GM18870 (cell line): ENCODE measurements around the gene KLK13.

Experiments used
- ATAC-seq: cut with Tn5 transposase; IDR thresholded peaks from one replicate; pipeline ENCODE4 v1.9.1; 2021; ENCODE audit warnings: moderate library complexity; ENCODE audit not compliant: unreplicated experiment

Gene KLK13

DNA sequence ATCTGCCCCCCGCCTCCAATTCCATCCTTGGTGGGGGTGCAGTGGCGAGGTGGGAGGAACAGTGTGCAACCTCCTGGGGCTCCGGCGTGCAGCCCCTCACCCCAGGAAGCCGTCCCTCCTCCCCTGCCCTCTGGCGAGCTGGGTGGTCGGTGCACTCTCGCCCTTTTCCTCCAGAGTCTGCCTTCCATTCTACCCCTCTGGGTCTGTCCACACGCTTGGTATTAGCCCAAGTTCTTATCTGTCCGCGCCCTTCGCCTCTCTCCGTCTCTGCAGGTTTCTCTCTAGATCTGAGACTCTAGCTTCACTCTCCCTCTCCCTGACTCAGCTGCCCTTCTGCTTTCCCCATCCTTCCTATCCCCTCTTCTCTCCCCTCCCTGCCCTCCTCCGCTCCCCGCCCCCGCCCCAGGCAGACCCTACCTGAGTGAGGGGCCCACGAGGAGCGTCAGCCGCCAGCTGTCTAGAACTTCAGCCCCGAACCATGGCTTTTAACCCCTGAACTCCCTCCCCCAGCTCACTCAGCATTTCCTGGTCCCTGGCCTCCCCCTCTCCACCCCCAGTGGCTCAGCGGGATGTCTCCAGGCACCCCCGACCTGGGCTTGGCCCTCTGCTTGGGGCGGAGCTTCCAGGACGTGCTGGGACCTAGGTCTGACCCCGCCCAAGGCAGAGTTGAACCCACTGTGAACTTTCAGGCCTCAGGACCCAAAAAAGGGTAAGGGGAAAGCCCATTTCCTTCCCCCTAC lies 499 bp upstream of the KLK13 start:
- ATAC-seq, result no peak

DNA sequence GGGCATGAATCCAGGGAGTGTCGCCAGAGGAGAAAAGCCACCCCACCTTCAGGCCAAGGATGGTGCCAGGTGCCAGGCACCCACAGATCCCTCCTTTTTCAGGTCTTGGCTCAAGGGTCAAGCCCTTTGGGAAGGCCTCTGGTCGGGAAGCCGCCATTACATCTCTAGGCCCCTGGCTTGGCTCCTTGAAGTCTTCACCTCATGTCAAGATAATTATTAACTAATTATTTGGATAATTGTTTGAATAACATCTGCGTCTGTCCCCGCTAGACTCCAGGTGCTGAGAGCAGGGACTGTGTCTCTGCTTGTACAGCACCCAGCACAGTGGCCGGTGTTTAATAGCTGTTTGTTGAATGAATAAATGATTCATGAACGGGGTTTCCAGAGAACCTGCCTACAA lies 1.2 kb downstream of the KLK13 start:
- ATAC-seq, result no peak

DNA sequence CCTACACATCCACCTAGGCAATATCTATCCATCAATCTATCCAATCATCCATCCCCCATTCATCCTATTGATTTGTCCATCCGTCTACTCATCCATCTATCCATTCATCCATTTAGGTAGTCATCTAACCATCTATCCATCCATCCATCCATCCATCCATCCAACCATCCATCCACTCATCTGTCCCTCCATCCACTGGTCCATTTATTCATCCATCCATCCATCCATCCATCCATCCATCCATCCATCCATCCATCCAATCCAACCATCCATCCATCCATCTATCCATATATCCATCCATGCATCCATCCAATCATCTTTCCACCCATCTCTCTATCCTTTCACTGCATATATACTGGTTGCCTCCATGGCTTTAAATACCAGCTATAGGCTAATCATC lies 3.9 kb downstream of the KLK13 start:
- ATAC-seq, result no peak

DNA sequence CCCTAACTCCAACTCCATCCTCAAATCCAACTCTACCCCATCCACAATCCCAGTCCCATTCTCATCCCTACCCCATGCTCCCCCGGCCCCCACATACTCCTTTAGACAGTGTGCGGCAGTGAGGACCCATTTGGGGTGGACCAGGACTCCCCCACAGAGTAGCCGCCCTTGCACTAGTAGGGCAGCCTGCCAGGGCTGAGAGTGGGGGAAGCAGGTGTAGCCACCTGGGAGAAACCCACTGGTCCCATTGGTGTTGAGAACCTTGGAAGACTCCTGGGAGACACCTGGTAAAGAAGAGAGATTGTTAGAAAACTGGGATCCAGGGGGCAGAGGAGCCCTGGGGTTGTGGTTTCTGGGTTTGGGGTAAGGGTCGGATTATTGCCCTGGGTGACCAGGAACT lies 4.6 kb downstream of the KLK13 start:
- ATAC-seq, result no peak

DNA sequence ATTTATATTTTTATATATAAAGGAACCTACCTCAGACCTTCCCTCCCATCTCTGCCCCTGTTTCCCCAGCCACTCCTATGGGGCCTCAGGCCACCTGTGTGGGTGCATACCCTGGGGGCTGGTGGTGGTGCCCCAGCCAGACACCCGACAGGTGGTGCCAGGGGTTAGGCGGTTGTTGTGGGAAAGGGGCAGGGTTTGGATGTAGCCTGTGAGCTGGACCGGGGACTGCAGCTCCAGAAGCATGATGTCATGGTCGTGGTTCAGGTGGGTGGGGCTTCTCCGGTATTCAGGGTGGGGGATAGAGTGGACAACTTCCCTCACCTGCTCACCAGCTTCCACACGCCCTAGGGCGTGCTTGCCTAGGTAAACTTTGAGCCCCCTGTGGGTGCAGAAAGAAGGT lies 5.2 kb downstream of the KLK13 start:
- no peak for ATAC-seq

DNA sequence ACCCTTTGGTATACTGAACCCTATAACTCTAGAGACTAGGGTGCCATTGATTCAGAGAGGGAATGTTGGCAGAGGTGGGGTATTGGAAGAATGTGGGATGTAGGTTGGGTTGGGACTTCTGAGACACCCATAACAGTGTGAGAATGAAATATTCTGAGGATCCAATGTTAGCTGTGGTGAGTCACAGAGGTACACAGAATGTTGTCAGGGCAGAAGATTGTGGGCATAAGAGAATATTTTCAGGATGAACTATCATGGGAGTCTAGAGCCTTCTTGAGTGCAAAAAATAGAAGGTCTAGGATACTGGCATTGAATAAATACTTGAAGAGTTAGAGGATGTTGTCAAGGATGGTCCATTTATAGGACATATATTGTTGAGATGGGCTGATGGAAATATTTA lies 9.0 kb downstream of the KLK13 start:
- no peak for ATAC-seq

DNA sequence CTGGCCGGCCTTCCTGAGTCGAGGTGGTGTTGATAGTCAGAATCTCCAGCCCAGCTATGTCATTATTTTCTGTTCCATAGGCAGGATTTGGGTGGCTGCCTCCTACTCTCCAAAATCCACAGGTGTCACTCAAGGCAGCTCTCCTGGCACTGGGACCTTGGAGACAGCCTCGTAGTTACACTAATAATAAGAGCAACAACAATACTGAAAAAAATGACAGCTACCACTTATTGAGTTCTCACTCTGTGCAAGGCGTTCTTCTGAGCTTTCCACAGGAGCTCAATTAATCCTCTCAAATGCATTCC lies 17.9 kb downstream of the KLK13 start:
- ATAC-seq, result no peak

DNA sequence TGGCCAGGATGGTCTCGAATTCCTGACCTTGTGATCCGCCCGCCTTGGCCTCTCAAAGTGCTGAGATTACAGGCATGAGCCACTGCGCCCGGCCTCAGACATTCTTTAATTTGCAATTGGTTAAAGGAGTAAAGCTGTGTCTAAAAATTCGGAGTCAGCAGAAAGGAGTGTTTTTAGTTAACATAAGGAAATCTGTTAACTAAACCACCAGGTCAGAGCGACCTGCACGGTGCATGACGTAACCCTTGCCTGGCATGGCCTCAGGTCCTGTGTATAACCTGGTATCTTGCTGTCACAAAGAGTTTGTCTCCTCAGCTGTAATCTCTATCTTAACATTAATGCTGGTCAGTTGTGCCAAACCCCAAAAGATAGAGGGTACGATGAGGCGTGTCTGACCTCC lies 20.6 kb downstream of the KLK13 start:
- no peak for ATAC-seq

DNA sequence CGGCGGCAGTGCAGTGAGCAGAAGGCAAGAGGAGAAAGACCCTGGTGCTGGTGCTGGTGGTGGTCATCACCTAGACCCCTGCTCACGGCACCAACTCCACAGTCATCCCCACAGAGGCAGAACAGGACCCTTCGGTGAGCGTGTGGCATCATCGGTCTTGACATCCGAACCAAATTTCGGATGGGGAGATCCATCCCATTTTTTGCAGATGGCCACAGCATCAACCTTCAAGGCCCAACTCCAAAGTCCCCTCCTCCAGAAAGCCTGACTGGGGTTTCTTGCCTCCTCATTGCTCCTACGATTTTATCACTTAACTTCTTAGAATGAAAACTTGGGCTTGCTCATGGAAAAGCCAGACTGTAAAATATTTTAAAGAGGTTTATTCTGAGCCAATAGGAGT lies 21.4 kb downstream of the KLK13 start:
- ATAC-seq, result no peak

DNA sequence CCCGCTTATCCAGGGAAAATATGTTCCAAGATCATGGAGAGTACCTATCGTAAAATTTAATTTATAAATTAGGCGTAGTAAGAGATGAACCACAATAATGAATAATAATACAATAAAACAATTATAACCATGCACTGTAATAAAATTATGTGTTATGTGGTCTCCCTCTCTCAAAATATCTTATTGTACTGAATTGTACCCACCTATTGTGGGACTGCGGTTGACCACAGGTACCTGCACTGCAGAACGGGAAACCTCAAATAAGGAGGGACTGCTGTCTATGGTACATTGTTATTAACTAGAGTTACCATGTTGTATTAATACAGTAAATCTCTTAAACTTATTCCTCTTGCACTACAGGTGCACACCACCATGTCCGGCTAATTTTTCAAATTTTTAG lies 24.7 kb downstream of the KLK13 start:
- ATAC-seq, result no peak

DNA sequence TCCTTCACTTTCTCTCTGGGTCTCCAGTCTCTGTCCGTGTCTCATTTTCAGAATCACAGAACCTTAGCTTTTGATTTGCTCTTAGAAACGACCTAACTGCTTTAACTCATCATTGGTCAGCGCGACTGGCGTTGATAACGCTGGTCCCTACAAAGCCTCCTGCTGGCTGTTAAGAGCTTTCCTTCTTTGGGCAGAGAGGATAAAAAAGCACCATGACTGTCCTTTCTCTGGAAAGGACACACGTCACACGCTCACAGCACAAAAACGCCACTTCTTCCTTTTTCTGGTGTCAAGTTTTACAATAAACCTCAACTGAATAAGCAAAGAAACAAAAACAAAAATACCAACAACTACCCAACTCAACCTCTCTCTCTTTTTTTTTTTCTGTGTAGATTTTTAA lies 28.4 kb downstream of the KLK13 start:
- no peak for ATAC-seq

DNA sequence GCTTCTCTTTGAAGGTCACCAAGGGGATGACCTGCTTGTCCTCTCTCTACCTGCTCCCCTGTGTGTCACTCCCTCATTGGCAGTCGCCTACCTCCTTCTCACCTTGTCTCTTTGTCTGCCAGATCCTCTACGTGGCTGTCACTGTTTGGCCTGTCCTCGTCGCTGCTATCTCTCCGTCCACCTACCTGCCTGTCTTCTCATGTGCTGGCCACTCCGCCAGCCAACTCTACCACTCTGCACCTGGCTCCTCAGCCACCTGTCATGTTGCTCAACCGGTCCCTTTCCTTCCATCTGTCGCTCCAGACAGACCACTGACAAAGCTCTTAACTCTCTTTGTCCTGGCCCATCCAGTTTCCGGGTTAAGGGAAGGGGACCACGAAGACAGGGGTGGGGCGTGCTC lies 30.2 kb downstream of the KLK13 start, which contains the start of gene KLK12:
Gene KLK12 (minus strand): TSS at position 299 of the 400 bp plus-strand sequence. CDS start 381 bp downstream, outside the sequence.
- ATAC-seq, result no peak

DNA sequence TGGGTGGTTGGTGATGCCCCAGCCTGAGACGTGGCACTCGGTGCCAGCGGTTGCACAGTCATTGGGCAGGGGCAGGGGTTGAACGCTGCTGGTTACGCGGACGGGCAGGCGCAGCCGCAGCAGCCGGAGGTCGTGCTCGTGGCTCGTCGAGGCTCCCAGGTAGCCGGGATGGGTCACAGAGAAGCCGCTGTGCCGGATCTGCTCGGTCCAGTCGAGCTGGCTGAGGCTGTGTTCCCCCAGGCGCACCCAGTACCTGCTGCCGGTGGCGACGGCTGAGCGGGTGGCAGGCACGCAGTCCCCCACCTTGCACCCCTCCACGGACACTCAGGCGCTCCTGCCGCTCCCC lies 33.0 kb downstream of the KLK13 start:
- ATAC-seq, result no peak

DNA sequence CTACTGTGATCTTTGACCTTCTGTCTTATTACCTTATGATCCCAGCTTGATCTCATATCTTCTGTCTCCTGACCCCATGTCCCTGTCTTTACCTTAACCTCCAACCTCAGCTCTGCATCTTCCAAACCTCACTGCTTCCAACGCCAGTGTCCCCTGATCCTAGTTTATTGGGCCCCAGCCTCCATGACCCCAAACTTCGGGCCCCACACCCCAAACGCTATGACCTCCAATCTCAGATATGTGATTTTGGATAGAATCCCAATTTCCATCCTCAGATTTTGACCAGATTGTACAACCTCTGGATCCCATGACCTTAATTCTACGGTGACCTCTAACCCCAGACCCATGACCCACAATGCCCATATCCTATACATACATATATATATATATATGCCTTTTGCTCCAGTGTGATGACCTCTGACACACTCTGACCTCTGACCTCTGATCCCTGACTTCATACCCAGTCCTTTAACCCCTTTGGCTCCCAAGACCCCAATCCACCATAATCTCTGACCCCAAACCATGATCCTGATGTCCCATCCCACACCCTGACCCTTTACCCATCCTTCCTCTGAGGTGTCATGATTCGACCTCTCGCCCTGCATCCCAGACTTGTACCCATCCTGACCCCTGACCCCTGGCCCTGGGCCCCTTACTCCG lies 33.5 kb downstream of the KLK13 start:
- no peak for ATAC-seq

DNA sequence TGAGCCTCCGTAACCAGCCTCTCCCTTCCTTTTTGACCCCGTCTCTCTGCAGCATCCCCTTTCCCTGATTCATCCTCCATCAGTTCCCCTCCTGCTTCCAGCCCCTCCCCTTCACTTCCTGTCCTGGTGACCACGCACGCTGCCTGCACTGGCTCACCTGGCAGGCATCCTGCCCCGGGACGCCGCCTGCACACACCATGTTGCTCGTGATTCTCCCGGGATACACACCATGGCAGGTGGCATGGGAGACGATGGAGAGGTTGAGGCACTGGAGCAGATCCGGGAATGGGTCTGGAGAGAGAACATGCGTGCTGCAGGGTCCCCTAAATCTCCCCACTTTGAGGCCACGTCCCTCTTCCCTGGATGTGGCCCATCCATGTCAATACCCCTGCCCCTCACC lies 34.3 kb downstream of the KLK13 start:
- no peak for ATAC-seq

DNA sequence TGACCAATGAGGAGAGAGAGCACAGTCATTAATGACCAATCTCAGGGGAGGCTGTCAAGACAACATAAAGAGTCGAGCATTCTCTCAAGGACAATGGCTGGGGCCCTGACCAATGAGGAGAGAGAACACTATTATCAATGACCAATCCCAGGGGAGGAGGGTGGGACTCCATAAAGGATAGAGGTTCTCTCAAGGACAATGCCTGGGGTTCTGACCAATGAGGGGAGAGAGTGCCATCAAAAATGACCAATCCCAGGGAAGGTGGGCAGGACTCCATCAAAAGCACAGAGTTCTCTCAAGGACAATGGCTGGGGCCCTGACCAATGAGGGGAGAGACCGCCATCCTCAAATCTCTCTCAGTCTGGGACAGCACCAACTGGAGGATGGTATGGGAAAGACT lies 35.2 kb downstream of the KLK13 start:
- ATAC-seq, result no peak

DNA sequence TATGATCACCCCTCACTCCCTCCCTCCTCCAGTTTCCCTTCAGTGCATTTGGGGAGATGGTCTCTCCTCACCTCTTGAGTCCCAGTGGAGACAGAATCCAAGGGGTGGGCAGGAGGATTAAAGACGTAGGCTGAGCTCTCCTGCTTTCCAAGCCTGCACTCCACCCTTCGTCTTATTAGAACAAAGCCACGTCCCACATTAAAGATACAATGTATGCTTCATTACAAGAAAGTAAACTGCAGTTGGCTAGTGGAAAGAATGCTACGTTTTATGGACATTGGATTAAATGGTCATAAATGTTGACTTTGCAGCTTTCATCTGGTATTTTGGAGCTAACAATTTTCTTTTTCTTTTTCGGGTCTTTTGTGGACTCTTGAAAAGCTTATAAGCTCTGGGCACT lies 37.0 kb downstream of the KLK13 start:
- no peak for ATAC-seq

DNA sequence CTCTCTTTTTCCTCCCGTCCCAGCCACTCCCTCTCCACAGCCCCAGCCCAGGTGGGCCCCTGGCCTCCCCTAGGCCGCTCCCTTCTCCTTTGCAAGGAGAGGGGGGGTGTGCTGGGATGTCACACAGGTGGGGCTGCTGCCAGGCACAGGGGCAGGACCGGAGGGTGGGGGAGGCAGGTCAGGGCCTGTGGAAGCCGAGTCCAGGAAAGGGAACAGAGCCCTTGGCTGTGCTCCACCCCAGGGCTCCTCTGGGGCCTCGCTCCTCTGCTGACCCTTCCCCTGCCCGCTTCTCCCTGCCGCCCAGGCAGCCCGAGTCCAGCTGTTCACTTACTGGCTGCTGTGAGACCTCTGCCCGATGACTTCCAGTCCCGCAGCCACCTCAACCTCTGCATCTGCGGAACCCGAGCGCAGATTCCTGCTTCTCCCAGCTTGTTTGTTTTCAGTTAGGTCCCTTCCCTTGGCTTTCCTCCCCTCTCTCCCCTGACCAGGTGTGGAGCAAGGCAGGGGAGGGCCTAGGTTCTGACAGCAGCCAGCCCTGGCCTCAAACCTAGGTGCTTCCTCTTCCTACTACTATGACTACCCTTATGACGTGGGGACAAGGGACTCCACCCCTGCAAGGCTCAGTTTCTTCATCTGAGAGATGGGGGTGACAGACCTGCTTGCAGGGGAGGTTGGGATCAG lies 37.6 kb downstream of the KLK13 start:
- ATAC-seq, result no peak

DNA sequence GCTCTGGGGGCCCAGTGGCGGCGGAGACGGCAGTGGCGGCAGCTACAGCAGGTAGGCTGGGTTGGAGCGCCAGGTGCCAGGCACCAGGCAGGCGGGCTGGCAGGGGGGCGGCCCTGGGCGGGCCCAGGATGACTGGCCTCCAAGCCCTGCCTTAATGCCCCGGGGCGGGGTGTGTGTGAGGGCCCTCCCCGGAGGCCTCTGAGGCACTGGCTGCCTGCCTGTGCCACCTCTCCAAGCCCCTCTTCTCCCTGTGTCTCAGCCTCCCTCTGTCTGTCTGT lies 38.4 kb downstream of the KLK13 start, which contains the start of gene KLK11:
Gene KLK11 (minus strand): TSS at position 63 of the 278 bp plus-strand sequence. CDS start 985 bp downstream, outside the sequence.
- no peak for ATAC-seq

DNA sequence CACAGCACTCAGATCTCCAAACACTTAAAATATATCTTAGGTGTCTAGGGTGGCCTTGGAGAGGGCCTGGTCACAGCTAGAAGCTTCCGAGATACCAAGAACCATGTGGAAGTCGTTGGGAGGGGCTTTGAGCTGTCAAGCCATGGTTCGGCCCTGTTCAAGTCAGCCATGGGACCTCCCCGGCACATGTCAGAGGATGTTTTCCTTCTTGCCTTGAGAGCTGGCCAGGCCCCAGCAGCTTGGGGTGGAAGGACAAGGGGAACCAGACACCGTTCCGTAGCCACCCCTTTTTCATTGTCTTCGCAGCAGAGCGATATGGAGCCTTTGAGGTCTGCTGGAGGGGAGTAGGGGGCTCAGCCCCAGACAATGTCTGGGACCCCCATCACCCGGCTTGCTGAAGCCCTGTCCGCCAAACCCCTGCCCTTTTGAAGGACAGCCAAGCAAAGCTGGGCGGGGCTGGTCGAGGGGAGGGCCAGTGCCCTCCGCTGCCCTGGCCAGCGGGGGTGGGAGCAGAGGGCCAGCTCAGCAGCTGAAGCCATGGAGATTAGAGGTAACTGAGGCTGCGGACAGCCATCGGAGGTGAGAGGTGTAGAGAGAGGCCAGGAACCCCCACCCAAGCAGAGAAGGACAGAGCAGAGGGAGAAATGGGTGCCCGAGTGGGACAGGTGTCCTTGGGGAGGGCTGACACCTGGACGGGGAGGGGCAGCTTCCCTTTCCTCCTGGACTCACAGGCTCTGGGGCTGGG lies 38.9 kb downstream of the KLK13 start:
- no peak for ATAC-seq

DNA sequence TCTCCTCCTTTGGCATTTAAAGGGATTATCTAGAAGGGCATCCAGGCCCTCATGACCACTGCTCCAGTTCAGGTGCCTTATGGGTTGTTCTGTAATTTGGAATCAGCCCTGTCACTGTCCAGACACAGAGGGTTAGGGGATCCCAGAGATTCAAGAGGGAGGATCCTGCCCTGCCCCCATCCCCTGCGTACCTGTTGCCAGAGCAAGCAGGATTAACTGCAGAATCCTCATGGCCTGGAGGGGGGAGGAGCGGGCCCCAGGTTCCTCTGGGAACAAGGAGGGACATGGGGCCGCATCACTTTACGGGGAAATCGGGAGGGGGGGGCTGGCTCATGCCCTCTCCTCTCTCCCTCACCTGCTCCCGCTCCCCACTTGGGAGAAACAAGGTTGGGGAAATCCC lies 39.5 kb downstream of the KLK13 start:
- no peak for ATAC-seq

DNA sequence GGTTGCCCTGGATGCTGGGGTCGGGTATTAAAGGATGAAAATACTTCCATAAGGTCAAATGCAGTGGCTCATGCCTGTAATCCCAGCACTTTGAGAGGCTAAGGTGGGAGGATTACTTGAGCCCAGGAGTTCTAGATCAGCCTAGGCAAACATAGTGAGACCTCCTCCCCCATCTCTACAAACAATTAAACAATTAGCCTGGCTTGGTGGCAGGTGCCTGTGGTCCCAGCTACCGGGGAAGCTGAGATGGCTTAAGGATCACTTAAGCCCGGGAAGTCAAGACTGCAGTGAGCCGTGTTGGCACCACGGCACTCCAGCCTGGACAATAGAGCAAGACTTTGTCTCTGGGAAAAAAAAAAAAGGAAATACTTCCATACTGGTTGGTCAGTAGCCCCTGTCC lies 40.0 kb downstream of the KLK13 start:
- ATAC-seq, result no peak
